Mucosa of rectum (tissue), 2 donors: ENCODE data around the gene CHL1.

ENCODE experiments used
- H3K27ac ChIP-seq, 2 donors: one replicate each; pipeline ENCODE4 v1.7.0; 2013; ENCODE audit warnings: inconsistent platforms in 2 of 2, low read depth in 2 of 2, low read length in 2 of 2
- H3K27me3 ChIP-seq, 2 donors: one replicate each; pipeline ENCODE4 v1.7.0; 2013; ENCODE audit warnings: low read length in 2 of 2; ENCODE audit not compliant: control insufficient read depth in 2 of 2, insufficient read depth in 2 of 2
- H3K36me3 ChIP-seq, 2 donors: one replicate each; pipeline ENCODE4 v1.7.0; 2013; ENCODE audit warnings: low read length in 2 of 2; ENCODE audit not compliant: control insufficient read depth in 2 of 2, insufficient read depth in 2 of 2
- H3K4me1 ChIP-seq, 2 donors: one replicate each; pipeline ENCODE4 v1.7.0; 2013; ENCODE audit warnings: low read length in 2 of 2, mild to moderate bottlenecking in 1 of 2; ENCODE audit not compliant: control insufficient read depth in 2 of 2, insufficient read depth in 2 of 2
- H3K4me3 ChIP-seq, 2 donors: one replicate each; pipeline ENCODE4 v1.7.0; 2013; ENCODE audit warnings: low read length in 2 of 2
- H3K9ac ChIP-seq, 2 donors: one replicate each; pipeline ENCODE4 v1.7.0; 2013; ENCODE audit warnings: low read length in 2 of 2, low read depth in 1 of 2, mild to moderate bottlenecking in 1 of 2
- H3K9me3 ChIP-seq, 2 donors: one replicate each; pipeline ENCODE4 v1.7.0; 2013; ENCODE audit warnings: low read length in 2 of 2; ENCODE audit not compliant: control insufficient read depth in 2 of 2
- donor health status: healthy.
- donor health status: Normal muscosa, but diverticular disease.

The CHL1 gene

GRCh38 chr3:297585-297984, 101.0 kb downstream of the CHL1 start:
- Histone ChIP-seq H3K36me3 (no peaks in the 10 kb centered on the region), H3K4me1 (no peaks in the 10 kb centered on the region), H3K27me3 (no peaks in the 10 kb centered on the region), H3K4me3 (no peak overlapping the region), H3K27ac (no peak overlapping the region), H3K9me3 (no peaks in the 10 kb centered on the region), H3K9ac (no peak overlapping the region)

- no peaks in the 10 kb centered on the region for H3K27me3 ChIP-seq
- H3K9me3 ChIP-seq, result no peaks in the 10 kb centered on the region
- H3K4me1 ChIP-seq, result no peaks in the 10 kb centered on the region
- no peaks in the 10 kb centered on the region for H3K36me3 ChIP-seq
- no peak overlapping the region for H3K27ac ChIP-seq
- H3K4me3 ChIP-seq, result no peak overlapping the region
- H3K9ac ChIP-seq, result no peak overlapping the region
These were observed 103.2 kb downstream of the CHL1 start for GRCh38 chr3:299590-300301.

- Histone ChIP-seq H3K27ac (no peak overlapping the region), H3K4me1 (no peaks in the 10 kb centered on the region), H3K9ac (no peak overlapping the region), H3K4me3 (no peak overlapping the region), H3K36me3 (no peaks in the 10 kb centered on the region), H3K9me3 (no peaks in the 10 kb centered on the region), H3K27me3 (no peaks in the 10 kb centered on the region)
These were observed 110.6 kb downstream of the CHL1 start for GRCh38 chr3:307182-307581.

- Histone ChIP-seq H3K4me3 (no peak overlapping the region), H3K27ac (no peak overlapping the region), H3K4me1 (no peaks in the 10 kb centered on the region)
These were observed 112.2 kb downstream of the CHL1 start for GRCh38 chr3:308597-309321.

GRCh38 chr3:312160-312733, 115.7 kb downstream of the CHL1 start:
- Histone ChIP-seq H3K27me3 (no peaks in the 10 kb centered on the region), H3K9me3 (no peaks in the 10 kb centered on the region), H3K9ac (no peak overlapping the region), H3K36me3 (no peaks in the 10 kb centered on the region), H3K4me3 (no peak overlapping the region), H3K27ac (no peak overlapping the region), H3K4me1 (no peaks in the 10 kb centered on the region)

More at GRCh38 chr3:308597-309321, 112.2 kb downstream of the CHL1 start:
- H3K36me3 ChIP-seq, result no peaks in the 10 kb centered on the region
- H3K9ac ChIP-seq, result no peak overlapping the region
- H3K9me3 ChIP-seq, result no peaks in the 10 kb centered on the region
- H3K27me3 ChIP-seq, result no peaks in the 10 kb centered on the region

GRCh38 chr3:312911-313310, 116.3 kb downstream of the CHL1 start:
- no peak overlapping the region for H3K27ac ChIP-seq
- H3K4me3 ChIP-seq, result no peak overlapping the region
- no peaks in the 10 kb centered on the region for H3K9me3 ChIP-seq
- no peaks in the 10 kb centered on the region for H3K27me3 ChIP-seq
- no peaks in the 10 kb centered on the region for H3K36me3 ChIP-seq
- no peak overlapping the region for H3K9ac ChIP-seq
- H3K4me1 ChIP-seq, result no peaks in the 10 kb centered on the region

- Histone ChIP-seq H3K4me1 (no peaks in the 10 kb centered on the region), H3K9me3 (no peaks in the 10 kb centered on the region), H3K4me3 (no peak overlapping the region), H3K27ac (no peak overlapping the region), H3K36me3 (no peaks in the 10 kb centered on the region), H3K9ac (no peak overlapping the region), H3K27me3 (no peaks in the 10 kb centered on the region)
These were observed 120.4 kb downstream of the CHL1 start for GRCh38 chr3:317012-317411.

GRCh38 chr3:318903-319302, 122.3 kb downstream of the CHL1 start:
- H3K27ac ChIP-seq, result no peak overlapping the region
- no peaks in the 10 kb centered on the region for H3K27me3 ChIP-seq
- no peaks in the 10 kb centered on the region for H3K36me3 ChIP-seq

GRCh38 chr3:324423-324822, 127.9 kb downstream of the CHL1 start:
- no peaks in the 10 kb centered on the region for H3K27me3 ChIP-seq
- no peak overlapping the region for H3K4me3 ChIP-seq
- no peaks in the 10 kb centered on the region for H3K9me3 ChIP-seq
- no peaks in the 10 kb centered on the region for H3K36me3 ChIP-seq
- no peaks in the 10 kb centered on the region for H3K4me1 ChIP-seq
- H3K9ac ChIP-seq, result no peak overlapping the region
- no peak overlapping the region for H3K27ac ChIP-seq

More at GRCh38 chr3:318903-319302, 122.3 kb downstream of the CHL1 start:
- H3K4me1 ChIP-seq, result no peaks in the 10 kb centered on the region
- H3K9ac ChIP-seq, result no peak overlapping the region
- H3K4me3 ChIP-seq, result no peak overlapping the region
- no peaks in the 10 kb centered on the region for H3K9me3 ChIP-seq

- Histone ChIP-seq H3K9ac (no peak overlapping the region), H3K27me3 (no peaks in the 10 kb centered on the region), H3K27ac (no peak overlapping the region), H3K4me1 (no peaks in the 10 kb centered on the region), H3K36me3 (no peaks in the 10 kb centered on the region), H3K4me3 (no peak overlapping the region), H3K9me3 (no peaks in the 10 kb centered on the region)
These were observed 128.9 kb downstream of the CHL1 start for GRCh38 chr3:325495-325894.
